K562 (cell line): ENCODE results near the gene NCL.

Experiments
- CEBPB ChIP-seq: fragments of 450-650 bp; IDR thresholded peaks from 2 replicates; pipeline ENCODE4 v1.6.1; 2016; ENCODE audit warnings: missing genetic modification characterization, missing compliant biosample characterization
- ELF4 ChIP-seq: fragments of 450-650 bp; formaldehyde crosslinking; IDR thresholded peaks from 2 replicates; pipeline ENCODE4 v1.4.0; 2022; ENCODE audit warnings: missing genetic modification characterization
- MAFK ChIP-seq: IDR thresholded peaks from 2 replicates; pipeline ENCODE4 v1.6.1; 2011; ENCODE audit warnings: low read length, improper control_type of control experiment
- NFXL1 ChIP-seq: fragments of 450-650 bp; formaldehyde crosslinking; IDR thresholded peaks from 2 replicates; pipeline ENCODE4 v1.4.0; 2021; ENCODE audit warnings: mild to moderate bottlenecking
- RAD21 ChIP-seq, 2 experiments: fragments of 250-450 bp in 1 of 2; fragments of 450-650 bp in 1 of 2; sonication (Bioruptor Pico) in 1 of 2; formaldehyde crosslinking in 1 of 2; IDR thresholded peaks in 1 of 2; conservative IDR thresholded peaks in 1 of 2; 2 replicates each; pipeline versions ENCODE4 v1.4.0 to v1.8.0; 2020 to 2022; ENCODE audit warnings: mild to moderate bottlenecking in 2 of 2, moderate library complexity in 1 of 2
- RFX5 ChIP-seq: IDR thresholded peaks from 2 replicates; pipeline ENCODE4 v1.6.1; 2011; ENCODE audit warnings: low read depth, mild to moderate bottlenecking, improper control_type of control experiment, low read length
- ZBTB8A ChIP-seq: fragments of 450-650 bp; IDR thresholded peaks from 2 replicates; pipeline ENCODE4 v1.6.1; 2018; ENCODE audit warnings: mild to moderate bottlenecking, moderate library complexity; ENCODE audit not compliant: partially characterized antibody
- TF ChIP-seq, protein P1 (sequence below): fragments of 250-450 bp; sonication (Bioruptor Pico); IDR thresholded peaks from 2 replicates; pipeline ENCODE4 v1.5.0; 2021
- TF ChIP-seq, protein P2 (sequence below): fragments of 450-650 bp; IDR thresholded peaks from 2 replicates; pipeline ENCODE4 v1.6.1; 2018; ENCODE audit warnings: mild to moderate bottlenecking, low read depth; ENCODE audit not compliant: partially characterized antibody
- TF ChIP-seq, protein P3 (sequence below), 3 experiments: IDR thresholded peaks in 2 of 3; conservative IDR thresholded peaks in 1 of 3; 2 replicates each; pipeline ENCODE4 v1.5.1; 2011 to 2012; ENCODE audit warnings: low read length in 3 of 3, mild to moderate bottlenecking in 3 of 3, control low read depth in 2 of 3, improper control_type of control experiment in 1 of 3, inconsistent platforms in 1 of 3, low read depth in 1 of 3, mixed read lengths in 1 of 3, moderate library complexity in 1 of 3; ENCODE audit not compliant: insufficient read depth in 2 of 3

DNA sequence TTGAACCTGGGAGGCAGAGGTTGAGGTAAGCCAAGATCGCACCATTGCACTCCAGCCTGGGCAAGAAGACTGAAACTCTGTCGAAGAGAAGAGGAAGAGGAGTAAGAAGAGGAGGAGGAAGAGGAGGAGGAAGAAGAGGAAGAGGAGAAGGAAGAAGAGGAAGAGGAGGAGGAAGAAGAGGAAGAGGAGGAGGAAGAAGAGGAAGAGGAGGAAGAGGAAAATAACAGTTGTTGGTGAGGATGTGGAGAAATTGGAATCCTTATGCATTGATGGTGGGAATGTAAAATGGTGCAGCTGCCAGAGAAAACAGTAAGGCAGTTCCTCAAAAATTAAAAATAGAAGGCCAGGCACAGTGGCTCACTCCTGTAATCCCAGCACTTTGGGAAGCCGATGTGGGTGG, 8.5 kb upstream of the NCL start:
- no peak for TF ChIP-seq RFX5
- TF ChIP-seq, protein P1, sequence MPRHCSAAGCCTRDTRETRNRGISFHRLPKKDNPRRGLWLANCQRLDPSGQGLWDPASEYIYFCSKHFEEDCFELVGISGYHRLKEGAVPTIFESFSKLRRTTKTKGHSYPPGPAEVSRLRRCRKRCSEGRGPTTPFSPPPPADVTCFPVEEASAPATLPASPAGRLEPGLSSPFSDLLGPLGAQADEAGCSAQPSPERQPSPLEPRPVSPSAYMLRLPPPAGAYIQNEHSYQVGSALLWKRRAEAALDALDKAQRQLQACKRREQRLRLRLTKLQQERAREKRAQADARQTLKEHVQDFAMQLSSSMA (CRISPR knock-in tag) = no peak
- TF ChIP-seq, protein P2, sequence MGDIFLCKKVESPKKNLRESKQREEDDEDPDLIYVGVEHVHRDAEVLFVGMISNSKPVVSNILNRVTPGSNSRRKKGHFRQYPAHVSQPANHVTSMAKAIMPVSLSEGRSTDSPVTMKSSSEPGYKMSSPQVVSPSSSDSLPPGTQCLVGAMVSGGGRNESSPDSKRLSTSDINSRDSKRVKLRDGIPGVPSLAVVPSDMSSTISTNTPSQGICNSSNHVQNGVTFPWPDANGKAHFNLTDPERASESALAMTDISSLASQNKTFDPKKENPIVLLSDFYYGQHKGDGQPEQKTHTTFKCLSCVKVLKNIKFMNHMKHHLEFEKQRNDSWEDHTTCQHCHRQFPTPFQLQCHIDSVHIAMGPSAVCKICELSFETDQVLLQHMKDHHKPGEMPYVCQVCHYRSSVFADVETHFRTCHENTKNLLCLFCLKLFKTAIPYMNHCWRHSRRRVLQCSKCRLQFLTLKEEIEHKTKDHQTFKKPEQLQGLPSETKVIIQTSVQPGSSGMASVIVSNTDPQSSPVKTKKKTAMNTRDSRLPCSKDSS = no peak
- no peak for TF ChIP-seq RAD21 (CRISPR knock-in tag; conservative IDR thresholded peaks at IDR 0.05 in 1 of 2, IDR thresholded peaks at IDR 0.05 in 1 of 2)
- no peak for TF ChIP-seq CEBPB
- TF ChIP-seq NFXL1 (CRISPR knock-in tag) = no peak
- TF ChIP-seq MAFK = no peak
- TF ChIP-seq, protein P3, sequence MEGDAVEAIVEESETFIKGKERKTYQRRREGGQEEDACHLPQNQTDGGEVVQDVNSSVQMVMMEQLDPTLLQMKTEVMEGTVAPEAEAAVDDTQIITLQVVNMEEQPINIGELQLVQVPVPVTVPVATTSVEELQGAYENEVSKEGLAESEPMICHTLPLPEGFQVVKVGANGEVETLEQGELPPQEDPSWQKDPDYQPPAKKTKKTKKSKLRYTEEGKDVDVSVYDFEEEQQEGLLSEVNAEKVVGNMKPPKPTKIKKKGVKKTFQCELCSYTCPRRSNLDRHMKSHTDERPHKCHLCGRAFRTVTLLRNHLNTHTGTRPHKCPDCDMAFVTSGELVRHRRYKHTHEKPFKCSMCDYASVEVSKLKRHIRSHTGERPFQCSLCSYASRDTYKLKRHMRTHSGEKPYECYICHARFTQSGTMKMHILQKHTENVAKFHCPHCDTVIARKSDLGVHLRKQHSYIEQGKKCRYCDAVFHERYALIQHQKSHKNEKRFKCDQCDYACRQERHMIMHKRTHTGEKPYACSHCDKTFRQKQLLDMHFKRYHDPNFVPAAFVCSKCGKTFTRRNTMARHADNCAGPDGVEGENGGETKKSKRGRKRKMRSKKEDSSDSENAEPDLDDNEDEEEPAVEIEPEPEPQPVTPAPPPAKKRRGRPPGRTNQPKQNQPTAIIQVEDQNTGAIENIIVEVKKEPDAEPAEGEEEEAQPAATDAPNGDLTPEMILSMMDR (IDR thresholded peaks at IDR 0.05 in 2 of 3, conservative IDR thresholded peaks at IDR 0.05 in 1 of 3; ENCODE audit: insufficient read depth in 2 of 3, low read depth in 1 of 3, low read length in 3 of 3) = no peak
- TF ChIP-seq ZBTB8A = no peak
- TF ChIP-seq ELF4 (CRISPR knock-in tag) = no peak
